Body of pancreas (tissue), 4 donors: ENCODE measurements around the gene AP3B1. TPM values are rescaled to one million over a fixed set of nuclear protein-coding genes. Genes with fewer than 3 reads are reported as not detected.

Source experiments
- ATAC-seq: fragments of 150-250 bp; one replicate; pipeline ENCODE4 v1.9.1; 2016
- DNase-seq, 4 donors: peaks; one replicate each; pipeline ENCODE4 v3.0.0-alpha.2; 2019
- H3K27ac ChIP-seq, 4 donors: fragments of 200-600 bp; sonication (generic); 1 replicate in 3 of 4; 2 replicates in 1 of 4; pipeline versions ENCODE4 v1.5.1 to v1.6.1; 2016 to 2019; ENCODE audit warnings: mild to moderate bottlenecking in 1 of 4, mixed read lengths in 1 of 4, moderate library complexity in 1 of 4
- H3K27me3 ChIP-seq, 2 donors: fragments of 200-600 bp; sonication (generic); one replicate each; pipeline ENCODE4 v1.6.0; 2016; ENCODE audit warnings: mild to moderate bottlenecking in 1 of 2
- H3K36me3 ChIP-seq, 2 donors: fragments of 200-600 bp; sonication (generic); replicated peaks in 1 of 2; 2 replicates each; pipeline ENCODE4 v1.5.1; 2016; ENCODE audit warnings: low read depth in 2 of 2; ENCODE audit not compliant: insufficient read depth in 1 of 2
- H3K4me1 ChIP-seq: fragments of 200-600 bp; sonication (generic); one replicate; pipeline ENCODE4 v1.6.0; 2016
- H3K4me3 ChIP-seq, 2 donors: fragments of 200-600 bp; sonication (generic); 1 replicate in 1 of 2; 2 replicates in 1 of 2; pipeline ENCODE4 v1.5.1; 2016 to 2019
- H3K9me3 ChIP-seq, 3 donors: fragments of 200-600 bp; sonication (generic); 1 replicate in 2 of 3; 2 replicates in 1 of 3; pipeline ENCODE4 v1.5.1; 2016
- CTCF ChIP-seq, 7 experiments: fragments of 450-650 bp in 4 of 7; fragments of 200-600 bp in 3 of 7; sonication (generic) in 3 of 7; IDR thresholded peaks; one replicate each; pipeline ENCODE4 v1.5.1; 2016 to 2019; ENCODE audit warnings: antibody characterized with exemption in 7 of 7
- POLR2A ChIP-seq, 3 donors: fragments of 450-650 bp; IDR thresholded peaks; one replicate each; pipeline ENCODE4 v1.6.1; 2016; ENCODE audit warnings: antibody characterized with exemption in 3 of 3, mild to moderate bottlenecking in 2 of 3
- WGBS, 2 donors: methylation state at CpG; one replicate each; pipeline ENCODE4 v1.1.5; 2017; 5-methylcytosine and 5-hydroxymethylcytosine counted together
- intact Hi-C: fragments of 100-400 bp; cut with DNase I; formaldehyde crosslinking; loops from one replicate; pipeline ENCODE4 v1.15.1; 2023
- small RNA-seq: library from RNA; depleted of rRNA; stranded (forward); fragments of <200 nt; gene quantifications from one replicate; pipeline ENCODE3, GENCODE V24; 2016
- total RNA-seq, 2 donors: library from RNA; depleted of rRNA; stranded (reverse); fragments of >200 nt; gene quantifications; one replicate each; pipeline ENCODE4 v1.1.0, GENCODE V29; 2016

Gene AP3B1
- total RNA-seq, 2 donors from 2014 or later: 23.6 to 32.3 TPM

- H3K9me3 ChIP-seq: no peaks in the 10 kb centered on the region
- H3K4me1 ChIP-seq: peaks cover 3% of the 10 kb centered on the region
- DNase-seq (no peak), ATAC-seq (no peak)
- no peaks in the 10 kb centered on the region for H3K36me3 ChIP-seq
- H3K27me3 ChIP-seq: peaks cover 0 to 6% of the 10 kb centered on the region in 2 donors
- intact Hi-C loops: no loop called here
- no peak overlapping the region for H3K27ac ChIP-seq
- no peak for TF ChIP-seq POLR2A (IDR thresholded peaks at IDR 0.05)
- no peak for TF ChIP-seq CTCF (IDR thresholded peaks at IDR 0.05)
- 78 to 85% methylated on average over 3 of the region's 3 CpGs for WGBS, 2 donors
- H3K4me3 ChIP-seq: no peak overlapping the region
These were observed 341.8 kb downstream of the AP3B1 start for GRCh38 chr5:77952636-77953212.

Small RNAs within 50 kb of the gene (small RNA-seq; reads per million reads assigned to genes)
- gene RF00019 (not detected), gene RNU6-183P (not detected)

Other genes with a start within 250 kb of the AP3B1 start
- gene SCAMP1, start 65.9 kb upstream of the AP3B1 start, total RNA-seq: 10 to 100 TPM; 10.2 to 15.8 TPM